ENCODE results near the gene FYB2.

GRCh38 chr1:56863265-56863992 is 44.2 kb upstream of the FYB2 start:
- TF ChIP-seq MLX (CRISPR knock-in tag; IDR thresholded peaks at IDR 0.05) (no peak), ZBTB43 (CRISPR knock-in tag; IDR thresholded peaks at IDR 0.05) (no peak), CREM (CRISPR knock-in tag; IDR thresholded peaks at IDR 0.05) (no peak), CREB1 (CRISPR knock-in tag; IDR thresholded peaks at IDR 0.05) (no peak), USF2 (CRISPR knock-in tag; IDR thresholded peaks at IDR 0.05) (no peak), FOXK1 (CRISPR knock-in tag; IDR thresholded peaks at IDR 0.05) (no peak)
- TF ChIP-seq, protein P1, sequence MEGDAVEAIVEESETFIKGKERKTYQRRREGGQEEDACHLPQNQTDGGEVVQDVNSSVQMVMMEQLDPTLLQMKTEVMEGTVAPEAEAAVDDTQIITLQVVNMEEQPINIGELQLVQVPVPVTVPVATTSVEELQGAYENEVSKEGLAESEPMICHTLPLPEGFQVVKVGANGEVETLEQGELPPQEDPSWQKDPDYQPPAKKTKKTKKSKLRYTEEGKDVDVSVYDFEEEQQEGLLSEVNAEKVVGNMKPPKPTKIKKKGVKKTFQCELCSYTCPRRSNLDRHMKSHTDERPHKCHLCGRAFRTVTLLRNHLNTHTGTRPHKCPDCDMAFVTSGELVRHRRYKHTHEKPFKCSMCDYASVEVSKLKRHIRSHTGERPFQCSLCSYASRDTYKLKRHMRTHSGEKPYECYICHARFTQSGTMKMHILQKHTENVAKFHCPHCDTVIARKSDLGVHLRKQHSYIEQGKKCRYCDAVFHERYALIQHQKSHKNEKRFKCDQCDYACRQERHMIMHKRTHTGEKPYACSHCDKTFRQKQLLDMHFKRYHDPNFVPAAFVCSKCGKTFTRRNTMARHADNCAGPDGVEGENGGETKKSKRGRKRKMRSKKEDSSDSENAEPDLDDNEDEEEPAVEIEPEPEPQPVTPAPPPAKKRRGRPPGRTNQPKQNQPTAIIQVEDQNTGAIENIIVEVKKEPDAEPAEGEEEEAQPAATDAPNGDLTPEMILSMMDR (IDR thresholded peaks at IDR 0.05), result no peak
